ENCODE measurements around the gene DAAM1. TPM values are rescaled to one million over a fixed set of nuclear protein-coding genes. Genes with fewer than 3 reads are reported as not detected.

Gene DAAM1
- total and polyA plus RNA-seq, 2 donors (not counting 1 experiment from before 2014, with no cell fraction given): 11.2 to 34.3 TPM

DNA sequence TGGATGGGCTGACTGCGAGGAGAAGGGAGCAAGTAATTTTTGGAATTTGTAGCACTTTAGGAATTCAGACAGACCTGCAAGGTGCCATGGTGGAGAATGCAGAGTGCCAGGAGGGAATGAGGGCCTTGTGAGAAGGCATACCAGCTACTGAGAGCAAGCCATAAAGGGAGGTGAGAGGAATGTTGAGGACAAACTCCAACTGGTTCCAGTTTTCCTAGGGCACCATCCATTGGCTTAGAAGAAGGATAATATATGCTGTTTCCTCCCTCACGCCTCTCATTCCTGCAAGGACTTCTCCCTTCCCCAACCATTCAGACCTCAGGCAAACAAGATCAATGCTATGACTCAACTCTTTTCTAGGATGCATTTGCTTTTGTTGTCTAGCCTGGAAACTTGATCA, 11.2 kb upstream of the DAAM1 start:
- ATAC-seq (ENCODE audit: low read depth) (no peak), DNase-seq (no peak)
- Histone ChIP-seq H3K9ac (ENCODE audit: low read length) (no peak overlapping the region), H3K9me3 (ENCODE audit: control extremely low read depth in 1 of 3, control insufficient read depth in 2 of 3, insufficient read depth in 1 of 3, low read length in 2 of 3) (peaks cover 2 to 8% (median 6%) of the 10 kb centered on the region in 3 donors), H3K27ac (ENCODE audit: low read length in 2 of 2) (no peak overlapping the region), H3K27me3 (replicated peaks in 1 of 4; ENCODE audit: control extremely low read depth in 1 of 4, control insufficient read depth in 3 of 4, insufficient read depth in 4 of 4, low read length in 3 of 4) (no peaks in the 10 kb centered on the region), H3K4me1 (ENCODE audit: control insufficient read depth in 2 of 2, insufficient read depth in 2 of 2, low read length in 2 of 2) (peaks cover 12% of the 10 kb centered on the region in 2 donors), H2AFZ (ENCODE audit: insufficient read depth, low read depth, low read length, poor library complexity, severe bottlenecking) (no peak overlapping the region), H3K79me2 (ENCODE audit: control insufficient read depth, insufficient read depth, low read length) (no peaks in the 10 kb centered on the region), H4K20me1 (ENCODE audit: control insufficient read depth, insufficient read depth, low read length, poor library complexity, severe bottlenecking) (no peaks in the 10 kb centered on the region), H3K4me2 (replicated peaks; ENCODE audit: low read depth, low read length, poor library complexity, severe bottlenecking) (no peak overlapping the region), H3K36me3 (replicated peaks in 1 of 2; ENCODE audit: control extremely low read depth in 1 of 2, control insufficient read depth in 1 of 2, extremely low read depth in 1 of 2, insufficient read depth in 2 of 2, low read length in 1 of 2) (no peaks in the 10 kb centered on the region), H3K4me3 (ENCODE audit: control extremely low read depth in 1 of 5, extremely low read depth in 1 of 5, insufficient read depth in 1 of 5, low read depth in 2 of 5, low read length in 4 of 5) (no peak overlapping the region)
- 100% methylated on average over 1 of the region's 2 CpGs for WGBS (ENCODE audit: insufficient coverage)
- Mint-ChIP-seq H3K4me3 (no peak overlapping the region), H3K4me1 (peaks cover 11% of the 10 kb centered on the region), H3K27me3 (no peaks in the 10 kb centered on the region), H3K27ac (no peak overlapping the region), H3K9me3 (ENCODE audit: insufficient read depth) (peaks cover 3% of the 10 kb centered on the region)
- ChIA-PET POLR2A (no interaction called here), CTCF (interaction anchor here (1.0 kb wide), 1 partner anchor 11 kb away, joined by 3 read pairs; the partner anchor contains the start of gene DAAM1)
- intact Hi-C loops (cut with micrococcal nuclease): no loop called here
- TF ChIP-seq, protein P1, sequence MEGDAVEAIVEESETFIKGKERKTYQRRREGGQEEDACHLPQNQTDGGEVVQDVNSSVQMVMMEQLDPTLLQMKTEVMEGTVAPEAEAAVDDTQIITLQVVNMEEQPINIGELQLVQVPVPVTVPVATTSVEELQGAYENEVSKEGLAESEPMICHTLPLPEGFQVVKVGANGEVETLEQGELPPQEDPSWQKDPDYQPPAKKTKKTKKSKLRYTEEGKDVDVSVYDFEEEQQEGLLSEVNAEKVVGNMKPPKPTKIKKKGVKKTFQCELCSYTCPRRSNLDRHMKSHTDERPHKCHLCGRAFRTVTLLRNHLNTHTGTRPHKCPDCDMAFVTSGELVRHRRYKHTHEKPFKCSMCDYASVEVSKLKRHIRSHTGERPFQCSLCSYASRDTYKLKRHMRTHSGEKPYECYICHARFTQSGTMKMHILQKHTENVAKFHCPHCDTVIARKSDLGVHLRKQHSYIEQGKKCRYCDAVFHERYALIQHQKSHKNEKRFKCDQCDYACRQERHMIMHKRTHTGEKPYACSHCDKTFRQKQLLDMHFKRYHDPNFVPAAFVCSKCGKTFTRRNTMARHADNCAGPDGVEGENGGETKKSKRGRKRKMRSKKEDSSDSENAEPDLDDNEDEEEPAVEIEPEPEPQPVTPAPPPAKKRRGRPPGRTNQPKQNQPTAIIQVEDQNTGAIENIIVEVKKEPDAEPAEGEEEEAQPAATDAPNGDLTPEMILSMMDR (IDR thresholded peaks at IDR 0.05): no peak
- TF ChIP-seq EZH2 (IDR thresholded peaks at IDR 0.05; ENCODE audit: borderline replicate concordance, insufficient read depth, low read depth, low read length, poor library complexity, severe bottlenecking): no peak

DNA sequence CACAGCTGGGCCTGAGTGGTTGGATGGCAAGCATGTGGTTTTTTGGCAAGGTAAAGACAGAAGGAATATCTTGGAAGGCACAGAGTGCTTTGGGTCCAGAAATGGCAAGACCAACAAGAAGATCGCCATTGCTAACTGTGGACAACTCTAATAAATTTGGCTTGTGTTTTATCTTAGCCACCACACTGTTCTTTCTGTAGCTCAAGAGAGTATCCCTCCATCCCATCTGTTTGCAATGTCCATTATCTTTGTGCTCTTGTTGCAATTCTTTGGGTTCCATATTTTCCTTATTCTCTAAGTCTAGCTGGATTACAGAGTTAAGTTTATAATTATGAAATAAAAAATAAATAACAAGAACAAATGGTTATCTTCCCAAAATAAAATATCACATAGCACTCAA, 6.7 kb upstream of the DAAM1 start:
- ChIA-PET POLR2A (no interaction called here), CTCF (no interaction called here)
- intact Hi-C loops (cut with micrococcal nuclease): loop anchor here (10.0 kb wide), 1 partner anchor 1787 kb away; the partner anchor contains the start of gene NAA30
- peaks cover 11% of the 10 kb centered on the region for H3K27me3 Mint-ChIP-seq
- Histone ChIP-seq H3K9ac (ENCODE audit: low read length) (no peak overlapping the region), H3K36me3 (replicated peaks in 1 of 2; ENCODE audit: control extremely low read depth in 1 of 2, control insufficient read depth in 1 of 2, extremely low read depth in 1 of 2, insufficient read depth in 2 of 2, low read length in 1 of 2) (no peaks in the 10 kb centered on the region), H3K79me2 (ENCODE audit: control insufficient read depth, insufficient read depth, low read length) (no peaks in the 10 kb centered on the region), H3K4me3 (ENCODE audit: control extremely low read depth in 1 of 5, extremely low read depth in 1 of 5, insufficient read depth in 1 of 5, low read depth in 2 of 5, low read length in 4 of 5) (no peak overlapping the region), H3K4me2 (replicated peaks; ENCODE audit: low read depth, low read length, poor library complexity, severe bottlenecking) (no peak overlapping the region), H3K27ac (ENCODE audit: low read length in 2 of 2) (no peak overlapping the region), H2AFZ (ENCODE audit: insufficient read depth, low read depth, low read length, poor library complexity, severe bottlenecking) (no peak overlapping the region), H3K27me3 (replicated peaks in 1 of 4; ENCODE audit: control extremely low read depth in 1 of 4, control insufficient read depth in 3 of 4, insufficient read depth in 4 of 4, low read length in 3 of 4) (peaks cover 0 to 7% (median 1%) of the 10 kb centered on the region in 4 experiments), H3K4me1 (ENCODE audit: control insufficient read depth in 2 of 2, insufficient read depth in 2 of 2, low read length in 2 of 2) (no peaks in the 10 kb centered on the region), H3K9me3 (ENCODE audit: control extremely low read depth in 1 of 3, control insufficient read depth in 2 of 3, insufficient read depth in 1 of 3, low read length in 2 of 3) (no peaks in the 10 kb centered on the region), H4K20me1 (ENCODE audit: control insufficient read depth, insufficient read depth, low read length, poor library complexity, severe bottlenecking) (no peaks in the 10 kb centered on the region)
- no peak for ATAC-seq (ENCODE audit: low read depth)
- no peak for TF ChIP-seq EZH2 (IDR thresholded peaks at IDR 0.05; ENCODE audit: borderline replicate concordance, insufficient read depth, low read depth, low read length, poor library complexity, severe bottlenecking)
- TF ChIP-seq, protein P1 (IDR thresholded peaks at IDR 0.05): no peak
- no peaks in the 10 kb centered on the region for H3K9me3 Mint-ChIP-seq (ENCODE audit: insufficient read depth)
- no peak overlapping the region for H3K27ac Mint-ChIP-seq
- no peak overlapping the region for H3K4me3 Mint-ChIP-seq
- no peak for DNase-seq
- H3K4me1 Mint-ChIP-seq: no peaks in the 10 kb centered on the region
- no CpG with 5 or more reads among the region's 1 CpG for WGBS (ENCODE audit: insufficient coverage)
